ENCODE data around the gene TMEM63C.

GRCh38 chr14:77260631-77261030, 79.0 kb downstream of the TMEM63C start:
- TF ChIP-seq CTCF (IDR thresholded peaks at IDR 0.05) (no peak), POLR2A (IDR thresholded peaks at IDR 0.05) (no peak)
